OCI-LY3 (cell line): ENCODE measurements around the gene WNT6.

Experiments
- EZH2phosphoT487 ChIP-seq: fragments of 200-600 bp; shearing (Covaris generic); IDR thresholded peaks from 2 replicates; pipeline ENCODE4 v1.6.1; 2018; ENCODE audit warnings: antibody characterized with exemption, mixed run types, low read depth
- TF ChIP-seq, protein P1 (sequence below): fragments of 200-600, 300-600 bp; sonication (generic); IDR thresholded peaks from 2 replicates; pipeline ENCODE4 v1.5.1; 2014; ENCODE audit warnings: antibody characterized with exemption, low read length, low read depth

DNA sequence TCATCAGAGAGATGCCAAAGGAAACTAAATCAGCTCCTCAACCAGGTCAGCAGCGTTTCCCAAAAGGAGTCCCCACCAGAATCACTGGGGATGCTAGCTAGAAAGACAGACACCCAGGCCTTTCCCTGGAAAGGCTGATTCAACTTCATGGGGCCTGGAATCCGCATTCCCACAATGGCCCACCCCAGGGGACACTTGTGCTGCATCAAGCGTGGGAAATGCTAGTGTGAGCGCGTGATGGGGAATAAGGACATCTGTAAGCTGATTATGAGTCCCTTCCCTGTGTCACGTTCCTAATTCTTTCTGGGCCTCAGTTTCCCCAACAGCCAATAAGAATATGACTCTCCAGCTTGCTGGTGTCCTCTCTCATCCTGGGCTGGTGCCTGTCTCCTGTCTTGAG is 18.9 kb downstream of the WNT6 start:
- TF ChIP-seq, protein P1, sequence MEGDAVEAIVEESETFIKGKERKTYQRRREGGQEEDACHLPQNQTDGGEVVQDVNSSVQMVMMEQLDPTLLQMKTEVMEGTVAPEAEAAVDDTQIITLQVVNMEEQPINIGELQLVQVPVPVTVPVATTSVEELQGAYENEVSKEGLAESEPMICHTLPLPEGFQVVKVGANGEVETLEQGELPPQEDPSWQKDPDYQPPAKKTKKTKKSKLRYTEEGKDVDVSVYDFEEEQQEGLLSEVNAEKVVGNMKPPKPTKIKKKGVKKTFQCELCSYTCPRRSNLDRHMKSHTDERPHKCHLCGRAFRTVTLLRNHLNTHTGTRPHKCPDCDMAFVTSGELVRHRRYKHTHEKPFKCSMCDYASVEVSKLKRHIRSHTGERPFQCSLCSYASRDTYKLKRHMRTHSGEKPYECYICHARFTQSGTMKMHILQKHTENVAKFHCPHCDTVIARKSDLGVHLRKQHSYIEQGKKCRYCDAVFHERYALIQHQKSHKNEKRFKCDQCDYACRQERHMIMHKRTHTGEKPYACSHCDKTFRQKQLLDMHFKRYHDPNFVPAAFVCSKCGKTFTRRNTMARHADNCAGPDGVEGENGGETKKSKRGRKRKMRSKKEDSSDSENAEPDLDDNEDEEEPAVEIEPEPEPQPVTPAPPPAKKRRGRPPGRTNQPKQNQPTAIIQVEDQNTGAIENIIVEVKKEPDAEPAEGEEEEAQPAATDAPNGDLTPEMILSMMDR = no peak
- no peak for TF ChIP-seq EZH2phosphoT487
